GM23338 (cell line): ENCODE results near the gene TP53BP2. TPM values are rescaled to one million over a fixed set of nuclear protein-coding genes. Genes with fewer than 3 reads are reported as not detected.

ENCODE experiments used
- ATAC-seq: fragments of 200-7000 bp; cut with Tn5 transposase; 3 replicates; pipeline ENCODE4 v1.9.1; 2020
- DNase-seq: peaks from one replicate; pipeline ENCODE4 v3.0.0-alpha.2; 2015; ENCODE audit warnings: low spot score
- H2AFZ ChIP-seq: fragments of 200-600 bp; sonication (generic); 2 replicates; pipeline ENCODE4 v1.8.0; 2016; ENCODE audit warnings: antibody characterized with exemption, mild to moderate bottlenecking, moderate library complexity
- H3F3A ChIP-seq: fragments of 200-600 bp; sonication (generic); replicated peaks from 2 replicates; pipeline ENCODE4 v1.8.0; 2017; ENCODE audit warnings: antibody characterized with exemption, mixed run types, low read depth
- H3K27ac ChIP-seq: fragments of 200-600 bp; sonication (generic); 2 replicates; pipeline ENCODE4 v1.6.1; 2016; ENCODE audit warnings: low read depth
- H3K27me3 ChIP-seq: fragments of 200-600 bp; sonication (generic); 2 replicates; pipeline ENCODE4 v1.8.0; 2016; ENCODE audit warnings: mild to moderate bottlenecking, mixed run types, moderate library complexity; ENCODE audit not compliant: insufficient read depth
- H3K36me3 ChIP-seq: fragments of 200-600 bp; sonication (generic); 2 replicates; pipeline ENCODE4 v1.8.0; 2016; ENCODE audit warnings: mild to moderate bottlenecking; ENCODE audit not compliant: insufficient read depth
- H3K4me1 ChIP-seq: fragments of 200-600 bp; sonication (generic); 2 replicates; pipeline ENCODE4 v1.8.0; 2016; ENCODE audit warnings: mild to moderate bottlenecking, moderate library complexity; ENCODE audit not compliant: insufficient read depth
- H3K4me2 ChIP-seq: fragments of 200-600 bp; sonication (generic); 2 replicates; pipeline ENCODE4 v1.7.1; 2017; ENCODE audit warnings: mixed run types
- H3K4me3 ChIP-seq: fragments of 200-600 bp; sonication (generic); 2 replicates; pipeline ENCODE4 v1.6.1; 2016; ENCODE audit warnings: mixed run types
- H3K79me2 ChIP-seq: fragments of 200-600 bp; sonication (generic); replicated peaks from 2 replicates; pipeline ENCODE4 v1.8.0; 2017; ENCODE audit warnings: mild to moderate bottlenecking; ENCODE audit not compliant: insufficient read depth
- H3K9me2 ChIP-seq: fragments of 200-600 bp; sonication (generic); 2 replicates; pipeline ENCODE4 v1.8.0; 2017; ENCODE audit not compliant: insufficient read depth
- H4K20me1 ChIP-seq: fragments of 200-600 bp; sonication (generic); replicated peaks from 2 replicates; pipeline ENCODE4 v1.8.0; 2017; ENCODE audit warnings: mild to moderate bottlenecking; ENCODE audit not compliant: insufficient read depth
- H3K27ac Mint-ChIP-seq: 2 replicates; pipeline ENCODE4 v1.8.0; 2020; ENCODE audit warnings: inconsistent platforms, mild to moderate bottlenecking, moderate library complexity, mixed read lengths
- H3K27me3 Mint-ChIP-seq: 3 replicates; pipeline ENCODE4 v1.8.0; 2022; ENCODE audit warnings: low read depth, mild to moderate bottlenecking, moderate library complexity, mixed read lengths, inconsistent platforms; ENCODE audit not compliant: insufficient read depth, poor library complexity
- H3K36me3 Mint-ChIP-seq: 3 replicates; pipeline ENCODE4 v1.8.0; 2021; ENCODE audit warnings: low read depth, mild to moderate bottlenecking, inconsistent platforms, moderate library complexity, mixed read lengths
- H3K4me1 Mint-ChIP-seq: 3 replicates; pipeline ENCODE4 v1.8.0; 2020; ENCODE audit warnings: mild to moderate bottlenecking, inconsistent platforms, mixed read lengths
- H3K4me3 Mint-ChIP-seq: 3 replicates; pipeline ENCODE4 v1.8.0; 2021; ENCODE audit warnings: moderate library complexity, mild to moderate bottlenecking, inconsistent platforms, mixed read lengths
- H3K9me3 Mint-ChIP-seq: 3 replicates; pipeline ENCODE4 v1.8.0; 2020; ENCODE audit warnings: moderate library complexity, mild to moderate bottlenecking, inconsistent platforms, mixed read lengths
- CTCF ChIP-seq, 2 experiments: fragments of 200-600 bp in 1 of 2; sonication (generic) in 1 of 2; conservative IDR thresholded peaks; 2 replicates each; pipeline versions ENCODE4 v1.5.1 to v1.6.1; 2016 to 2017; ENCODE audit warnings: antibody characterized with exemption in 2 of 2, low read depth in 2 of 2, mild to moderate bottlenecking in 2 of 2, moderate library complexity in 1 of 2
- ZNF114 ChIP-seq: fragments of 250-450 bp; sonication (Bioruptor Pico); IDR thresholded peaks from 2 replicates; pipeline ENCODE4 v1.5.0; 2020; ENCODE audit warnings: mild to moderate bottlenecking, moderate library complexity
- ZNF331 ChIP-seq: fragments of 250-450 bp; sonication (Bioruptor Pico); IDR thresholded peaks from 2 replicates; pipeline ENCODE4 v1.5.0; 2020; ENCODE audit warnings: low read depth, mild to moderate bottlenecking, moderate library complexity
- ZNF462 ChIP-seq: fragments of 250-450 bp; sonication (Bioruptor Pico); IDR thresholded peaks from 2 replicates; pipeline ENCODE4 v1.5.0; 2020; ENCODE audit warnings: mild to moderate bottlenecking, moderate library complexity
- polyA plus RNA-seq: library from polyadenylated mRNA; unstranded; fragments of >200 nt; fragmentation: Nextera tagmentation; extraction: Ambion mirVana; gene quantifications from 2 replicates; pipeline ENCODE4 v1.2.1, GENCODE V29; 2016
- total RNA-seq: library from RNA; depleted of rRNA; stranded (reverse); fragments of >200 nt; shearing (Covaris generic); gene quantifications from 2 replicates; pipeline ENCODE4 v1.2.3, GENCODE V29; 2014

The TP53BP2 gene
- total and polyA plus RNA-seq, 2 experiments from 2014 or later, result 10.1 to 32.9 TPM

GRCh38 chr1:223829678-223830077 is 16.1 kb downstream of the TP53BP2 start (continued):
- no peak for TF ChIP-seq ZNF462 (CRISPR knock-in tag)
- no peak for TF ChIP-seq ZNF331

- peaks cover 5% of the 10 kb centered on the region; the same call in 2 of the 3 replicates for H3K36me3 Mint-ChIP-seq
- no peaks in the 10 kb centered on the region for H3K27me3 ChIP-seq
- H3K4me1 ChIP-seq, result peaks cover 32% of the 10 kb centered on the region
- H3K4me3 ChIP-seq, result no peak overlapping the region
- TF ChIP-seq ZNF114 (CRISPR knock-in tag) (no peak), CTCF (conservative IDR thresholded peaks at IDR 0.05; ENCODE audit: low read depth in 2 of 2) (0 out of 4 replicates have a peak, but pooled peaks of 1 of the 2 experiments have one; percentile 10)
- no peak overlapping the region for H3K27ac Mint-ChIP-seq
- H3K4me2 ChIP-seq, result no peak overlapping the region
- no peaks in the 10 kb centered on the region for H3K9me2 ChIP-seq
- no peak for ATAC-seq
- no peak overlapping the region for H3K4me3 Mint-ChIP-seq
- no peaks in the 10 kb centered on the region for H3F3A ChIP-seq
- DNase-seq, result no peak
- peaks cover 56% of the 10 kb centered on the region for H4K20me1 ChIP-seq
- no peak overlapping the region for H3K27ac ChIP-seq
- no peak overlapping the region for H2AFZ ChIP-seq
- peaks cover 48% of the 10 kb centered on the region for H3K4me1 Mint-ChIP-seq
- H3K27me3 Mint-ChIP-seq, result no peaks in the 10 kb centered on the region
- H3K9me3 Mint-ChIP-seq, result no peaks in the 10 kb centered on the region
- peaks cover 99% of the 10 kb centered on the region for H3K79me2 ChIP-seq
- no peaks in the 10 kb centered on the region for H3K36me3 ChIP-seq
Measured at GRCh38 chr1:223828162-223828848, 17.4 kb downstream of the TP53BP2 start.
